Body of pancreas (tissue), 4 donors: ENCODE results near the gene DBN1.

Experiments
- CTCF ChIP-seq, 7 experiments: fragments of 450-650 bp in 4 of 7; fragments of 200-600 bp in 3 of 7; sonication (generic) in 3 of 7; IDR thresholded peaks; one replicate each; pipeline ENCODE4 v1.5.1; 2016 to 2019; ENCODE audit warnings: antibody characterized with exemption in 7 of 7
- POLR2A ChIP-seq, 3 donors: fragments of 450-650 bp; IDR thresholded peaks; one replicate each; pipeline ENCODE4 v1.6.1; 2016; ENCODE audit warnings: antibody characterized with exemption in 3 of 3, mild to moderate bottlenecking in 2 of 3

- TF ChIP-seq CTCF (IDR thresholded peaks at IDR 0.05) (no peak), POLR2A (IDR thresholded peaks at IDR 0.05) (no peak)
Observed at GRCh38 chr5:177410575-177410974, 62.9 kb downstream of the DBN1 start.
